HG03103 (cell line): Measurements from ENCODE around the gene PSME3IP1.

Experiments
- ATAC-seq: cut with Tn5 transposase; IDR thresholded peaks from one replicate; pipeline ENCODE4 v1.9.1; 2021; ENCODE audit warnings: low read depth; ENCODE audit not compliant: unreplicated experiment

PSME3IP1 gene

GRCh38 chr16:57146735-57147134 lies 39.1 kb downstream of the PSME3IP1 start:
- no peak for ATAC-seq

GRCh38 chr16:57146040-57146647 lies 39.7 kb downstream of the PSME3IP1 start:
- no peak for ATAC-seq

GRCh38 chr16:57145046-57146021 lies 40.5 kb downstream of the PSME3IP1 start:
- no peak for ATAC-seq

- ATAC-seq = no peak
Measured at GRCh38 chr16:57144027-57144426, 41.8 kb downstream of the PSME3IP1 start.

GRCh38 chr16:57143149-57143921 lies 42.5 kb downstream of the PSME3IP1 start:
- ATAC-seq = no peak

GRCh38 chr16:57141822-57142631 lies 43.8 kb downstream of the PSME3IP1 start:
- no peak for ATAC-seq

GRCh38 chr16:57140931-57141668 lies 44.7 kb downstream of the PSME3IP1 start:
- no peak for ATAC-seq

GRCh38 chr16:57138281-57138935 lies 47.4 kb downstream of the PSME3IP1 start:
- no peak for ATAC-seq

GRCh38 chr16:57137566-57138273 lies 48.1 kb downstream of the PSME3IP1 start:
- no peak for ATAC-seq

GRCh38 chr16:57137043-57137442 lies 48.8 kb downstream of the PSME3IP1 start:
- no peak for ATAC-seq

GRCh38 chr16:57134982-57135381 lies 50.9 kb downstream of the PSME3IP1 start:
- ATAC-seq = no peak

GRCh38 chr16:57133886-57134285 lies 52.0 kb downstream of the PSME3IP1 start:
- no peak for ATAC-seq

- no peak for ATAC-seq
Measured at GRCh38 chr16:57133031-57133430, 52.8 kb downstream of the PSME3IP1 start.

- no peak for ATAC-seq
Measured at GRCh38 chr16:57132470-57132869, 53.4 kb downstream of the PSME3IP1 start.

GRCh38 chr16:57131351-57131970 lies 54.4 kb downstream of the PSME3IP1 start:
- ATAC-seq = no peak

- ATAC-seq = no peak
Measured at GRCh38 chr16:57130950-57131321, 54.9 kb downstream of the PSME3IP1 start.

GRCh38 chr16:57128771-57129389 lies 57.0 kb downstream of the PSME3IP1 start:
- ATAC-seq = peak; percentile 47

GRCh38 chr16:57127836-57128235 lies 58.0 kb downstream of the PSME3IP1 start:
- ATAC-seq = no peak
